ENCODE measurements around the gene ZFP14. TPM values are rescaled to one million over a fixed set of nuclear protein-coding genes. Genes with fewer than 3 reads are reported as not detected.

ZFP14 gene
- polyA plus RNA-seq (2012; ENCODE audit: low read depth, missing spikeins), result 0.78 TPM

GRCh38 chr19:36378625-36379509 lies at the start of gene ZFP14:
Gene ZFP14 (minus strand): TSS chr19:36379201. CDS start chr19:36367892, 11,309 bp downstream.
- DNase-seq (ENCODE audit: insufficient read length, low spot score) (peak; percentile 99), FAIRE-seq (peak; percentile 99)
- TF ChIP-seq TAF1 (IDR thresholded peaks at IDR 0.05; ENCODE audit: low read depth, low read length), result peak; percentile 56; the same call in 1 of the 2 replicates
- TF ChIP-seq POU2F2 (IDR thresholded peaks at IDR 0.05; ENCODE audit: low read depth, low read length), result peak; percentile 40; the same call in 1 of the 2 replicates
- TF ChIP-seq POLR2AphosphoS5 (IDR thresholded peaks at IDR 0.05; ENCODE audit: low read depth, low read length), result no peak
- TF ChIP-seq POLR2A (IDR thresholded peaks at IDR 0.05; ENCODE audit: low read depth, low read length), result peak; percentile 26; the same call in 1 of the 2 replicates
- no peak for TF ChIP-seq PAX5 (IDR thresholded peaks at IDR 0.05; ENCODE audit: insufficient read depth, low read length, severe bottlenecking)

DNA sequence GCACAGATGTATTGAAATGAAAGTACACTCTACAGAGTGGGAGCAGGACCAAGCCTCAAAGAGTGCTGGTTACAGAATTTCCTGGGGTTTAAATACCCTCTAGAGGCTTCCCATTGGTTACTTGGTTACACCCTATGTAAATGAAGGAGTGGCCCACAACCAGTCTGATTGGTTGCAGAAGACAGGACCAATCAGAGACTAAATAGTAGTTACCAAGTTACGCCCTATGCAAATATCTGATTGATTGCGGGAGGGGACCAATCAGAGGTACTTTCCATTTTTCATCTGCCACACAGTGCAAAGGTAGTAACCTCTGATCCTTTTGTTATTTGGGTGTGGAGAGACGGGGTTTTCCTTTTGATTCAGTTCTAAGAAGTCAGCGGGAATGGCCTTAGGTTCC lies 44.9 kb upstream of the ZFP14 start:
- TF ChIP-seq POU2F2 (IDR thresholded peaks at IDR 0.05; ENCODE audit: low read depth, low read length) (no peak), POLR2A (IDR thresholded peaks at IDR 0.05; ENCODE audit: low read depth, low read length) (no peak), POLR2AphosphoS5 (IDR thresholded peaks at IDR 0.05; ENCODE audit: low read depth, low read length) (no peak)
- FAIRE-seq (no peak), DNase-seq (ENCODE audit: insufficient read length, low spot score) (no peak)

DNA sequence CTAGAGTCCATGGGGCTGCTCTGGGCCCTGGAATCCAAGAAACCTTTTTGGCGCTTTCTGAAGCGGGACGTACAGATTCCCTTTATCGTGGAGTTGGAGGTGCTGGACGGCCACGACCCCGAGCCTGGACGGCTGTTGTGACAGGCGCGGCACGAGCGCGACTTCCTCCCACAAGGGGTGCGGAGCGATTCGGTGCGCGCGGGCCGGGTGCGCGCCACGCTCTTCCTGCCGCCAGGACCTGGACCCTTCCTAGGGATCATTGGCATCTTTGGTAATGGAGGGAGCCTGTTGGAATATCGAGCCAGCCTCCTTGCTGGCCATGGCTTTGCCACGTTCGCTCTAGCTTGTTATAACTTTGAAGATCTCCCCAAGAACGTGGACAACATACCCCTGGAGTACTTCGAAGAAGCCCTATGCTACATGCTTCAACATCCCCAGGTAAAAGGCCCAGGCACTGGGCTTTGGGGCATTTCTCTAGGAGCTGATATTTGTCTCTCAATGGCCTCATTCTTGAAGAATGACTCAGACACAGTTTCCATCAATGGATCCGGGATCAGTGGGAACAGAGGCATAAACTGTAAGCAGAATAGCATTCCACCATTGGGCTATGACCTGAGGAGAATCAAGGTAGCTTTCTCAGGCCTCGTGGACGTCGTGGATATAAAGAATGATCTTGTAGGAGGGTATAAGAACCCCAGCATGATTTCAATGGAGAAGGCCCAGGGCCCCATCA lies 42.9 kb upstream of the ZFP14 start:
- FAIRE-seq (peak; percentile 38), DNase-seq (ENCODE audit: insufficient read length, low spot score) (no peak)
- no peak for TF ChIP-seq POLR2AphosphoS5 (IDR thresholded peaks at IDR 0.05; ENCODE audit: low read depth, low read length)
- TF ChIP-seq PAX5 (IDR thresholded peaks at IDR 0.05; ENCODE audit: insufficient read depth, low read length, severe bottlenecking), result no peak
- no peak for TF ChIP-seq POU2F2 (IDR thresholded peaks at IDR 0.05; ENCODE audit: low read depth, low read length)
- no peak for TF ChIP-seq SPI1 (IDR thresholded peaks at IDR 0.05; ENCODE audit: low read depth, low read length)
- TF ChIP-seq TAF1 (IDR thresholded peaks at IDR 0.05; ENCODE audit: low read depth, low read length), result no peak
- TF ChIP-seq POLR2A (IDR thresholded peaks at IDR 0.05; ENCODE audit: low read depth, low read length), result no peak

- FAIRE-seq (peak; percentile 51), DNase-seq (ENCODE audit: insufficient read length, low spot score) (no peak)
- TF ChIP-seq SPI1 (IDR thresholded peaks at IDR 0.05; ENCODE audit: low read depth, low read length), result no peak
- TF ChIP-seq POLR2A (IDR thresholded peaks at IDR 0.05; ENCODE audit: low read depth, low read length), result no peak
- no peak for TF ChIP-seq PAX5 (IDR thresholded peaks at IDR 0.05; ENCODE audit: insufficient read depth, low read length, severe bottlenecking)
- TF ChIP-seq POU2F2 (IDR thresholded peaks at IDR 0.05; ENCODE audit: low read depth, low read length), result no peak
- no peak for TF ChIP-seq POLR2AphosphoS5 (IDR thresholded peaks at IDR 0.05; ENCODE audit: low read depth, low read length)
- TF ChIP-seq TAF1 (IDR thresholded peaks at IDR 0.05; ENCODE audit: low read depth, low read length), result no peak
Measured at GRCh38 chr19:36420961-36421748, 42.2 kb upstream of the ZFP14 start.

DNA sequence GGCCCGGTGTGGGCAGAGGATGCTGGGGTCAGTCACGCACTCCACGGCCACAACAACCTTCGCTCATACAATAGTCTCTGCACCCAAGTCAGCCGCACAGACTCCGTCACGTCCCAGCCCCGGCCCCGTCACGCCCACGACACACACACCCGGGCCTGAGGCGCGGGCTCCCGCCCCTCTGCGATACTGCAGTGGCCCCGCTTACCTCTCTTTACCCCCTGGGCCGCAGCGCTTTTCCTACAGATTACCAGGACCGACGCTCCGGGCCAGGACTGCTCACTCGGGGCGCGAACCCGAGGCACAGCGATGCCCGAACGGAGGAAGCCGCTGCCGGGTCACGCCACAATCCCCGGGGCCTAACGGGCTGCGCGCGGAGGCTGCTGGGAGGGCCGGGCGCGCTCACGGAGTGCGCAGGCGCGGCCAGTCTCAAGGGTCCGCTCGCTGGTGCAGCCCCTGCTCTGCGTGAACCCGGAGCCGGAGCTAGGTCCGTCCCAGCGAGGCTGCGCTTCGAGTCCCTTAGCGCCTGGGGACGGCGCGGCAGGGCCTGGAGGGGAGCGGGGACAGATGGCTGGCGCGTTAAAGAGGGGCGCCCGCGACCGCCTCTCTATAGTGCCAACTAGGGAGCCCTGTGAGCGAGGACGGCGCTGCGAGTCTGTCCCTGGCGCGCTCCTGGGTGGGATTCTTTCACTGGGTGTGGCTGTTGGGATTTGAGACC lies 39.4 kb upstream of the ZFP14 start, which contains the start of gene ZFP82:
Gene ZFP82 (minus strand): TSS at position 358 of the 715 bp plus-strand sequence. CDS start 8,855 bp downstream, outside the sequence.
- peak; percentile 90 for DNase-seq (ENCODE audit: insufficient read length, low spot score)
- TF ChIP-seq POLR2AphosphoS5 (IDR thresholded peaks at IDR 0.05; ENCODE audit: low read depth, low read length) (peak; percentile 58; the same call in 1 of the 2 replicates), POLR2A (IDR thresholded peaks at IDR 0.05; ENCODE audit: low read depth, low read length) (peak; percentile 65; the same call in 1 of the 2 replicates), SPI1 (IDR thresholded peaks at IDR 0.05; ENCODE audit: low read depth, low read length) (no peak), POU2F2 (IDR thresholded peaks at IDR 0.05; ENCODE audit: low read depth, low read length) (no peak; the same call in 1 of the 2 replicates)
- peak; percentile 98 for FAIRE-seq

- TF ChIP-seq PAX5 (IDR thresholded peaks at IDR 0.05; ENCODE audit: insufficient read depth, low read length, severe bottlenecking) (no peak), POU2F2 (IDR thresholded peaks at IDR 0.05; ENCODE audit: low read depth, low read length) (no peak), SPI1 (IDR thresholded peaks at IDR 0.05; ENCODE audit: low read depth, low read length) (no peak), POLR2AphosphoS5 (IDR thresholded peaks at IDR 0.05; ENCODE audit: low read depth, low read length) (no peak), POLR2A (IDR thresholded peaks at IDR 0.05; ENCODE audit: low read depth, low read length) (no peak), TAF1 (IDR thresholded peaks at IDR 0.05; ENCODE audit: low read depth, low read length) (no peak)
- DNase-seq (ENCODE audit: insufficient read length, low spot score) (no peak), FAIRE-seq (peak; percentile 59)
Measured at GRCh38 chr19:36417752-36418286, 38.8 kb upstream of the ZFP14 start.

DNA sequence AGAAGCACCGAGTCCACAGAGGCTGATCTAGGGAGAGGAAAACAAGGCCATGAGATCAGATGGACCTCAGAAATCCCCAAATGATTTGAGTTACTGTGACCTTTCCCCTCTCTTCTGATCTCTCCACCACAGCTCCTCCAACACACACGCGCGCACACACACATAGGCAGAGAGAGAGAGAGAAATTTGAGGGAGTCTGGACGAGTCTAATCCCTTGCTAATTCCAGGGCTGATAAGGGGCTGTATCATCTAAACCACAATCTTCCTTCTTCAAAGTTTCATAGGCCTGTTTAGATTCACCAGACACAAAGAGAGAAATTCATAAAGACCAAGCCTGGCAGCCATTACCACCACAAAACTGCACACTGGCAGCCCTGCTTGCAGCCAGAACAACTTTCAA lies 30.8 kb upstream of the ZFP14 start:
- TF ChIP-seq POU2F2 (IDR thresholded peaks at IDR 0.05; ENCODE audit: low read depth, low read length) (no peak), POLR2AphosphoS5 (IDR thresholded peaks at IDR 0.05; ENCODE audit: low read depth, low read length) (no peak), POLR2A (IDR thresholded peaks at IDR 0.05; ENCODE audit: low read depth, low read length) (no peak), PAX5 (IDR thresholded peaks at IDR 0.05; ENCODE audit: insufficient read depth, low read length, severe bottlenecking) (no peak), TAF1 (IDR thresholded peaks at IDR 0.05; ENCODE audit: low read depth, low read length) (no peak), SPI1 (IDR thresholded peaks at IDR 0.05; ENCODE audit: low read depth, low read length) (no peak)
- FAIRE-seq (no peak), DNase-seq (ENCODE audit: insufficient read length, low spot score) (no peak)

GRCh38 chr19:36408101-36408500 lies 29.1 kb upstream of the ZFP14 start:
- no peak for TF ChIP-seq TAF1 (IDR thresholded peaks at IDR 0.05; ENCODE audit: low read depth, low read length)
- TF ChIP-seq POLR2AphosphoS5 (IDR thresholded peaks at IDR 0.05; ENCODE audit: low read depth, low read length), result no peak
- TF ChIP-seq POLR2A (IDR thresholded peaks at IDR 0.05; ENCODE audit: low read depth, low read length), result no peak
- no peak for TF ChIP-seq PAX5 (IDR thresholded peaks at IDR 0.05; ENCODE audit: insufficient read depth, low read length, severe bottlenecking)
- TF ChIP-seq SPI1 (IDR thresholded peaks at IDR 0.05; ENCODE audit: low read depth, low read length), result no peak
- TF ChIP-seq POU2F2 (IDR thresholded peaks at IDR 0.05; ENCODE audit: low read depth, low read length), result no peak
- FAIRE-seq (no peak), DNase-seq (ENCODE audit: insufficient read length, low spot score) (no peak)

All from GM12891 (cell line).